Raji (cell line): ENCODE data around the gene RARB.

Source experiments
- POLR2A ChIP-seq: IDR thresholded peaks from 2 replicates; pipeline ENCODE4 v1.6.1; 2011; ENCODE audit warnings: low read depth, low read length, control low read depth; ENCODE audit not compliant: insufficient read depth

The RARB gene

DNA sequence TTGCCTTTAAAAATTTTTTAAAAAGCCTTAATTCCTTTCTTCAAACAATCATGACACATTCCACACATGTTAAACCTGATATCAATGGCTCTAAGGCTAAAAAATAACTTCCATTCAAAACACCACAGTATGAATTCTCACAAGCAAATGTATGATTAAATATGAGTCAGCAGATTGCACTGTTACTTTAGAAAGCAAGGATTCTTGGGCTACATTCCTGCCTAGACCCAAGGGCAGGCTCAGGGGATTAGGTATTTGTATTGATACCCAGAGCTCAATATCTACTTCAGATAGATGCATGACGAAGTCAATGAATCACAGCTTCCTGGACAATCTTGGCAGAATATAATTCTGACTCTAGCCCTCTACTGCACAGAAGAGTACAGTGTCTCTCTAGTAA, 65.7 kb downstream of the RARB start:
- no peak for TF ChIP-seq POLR2A

DNA sequence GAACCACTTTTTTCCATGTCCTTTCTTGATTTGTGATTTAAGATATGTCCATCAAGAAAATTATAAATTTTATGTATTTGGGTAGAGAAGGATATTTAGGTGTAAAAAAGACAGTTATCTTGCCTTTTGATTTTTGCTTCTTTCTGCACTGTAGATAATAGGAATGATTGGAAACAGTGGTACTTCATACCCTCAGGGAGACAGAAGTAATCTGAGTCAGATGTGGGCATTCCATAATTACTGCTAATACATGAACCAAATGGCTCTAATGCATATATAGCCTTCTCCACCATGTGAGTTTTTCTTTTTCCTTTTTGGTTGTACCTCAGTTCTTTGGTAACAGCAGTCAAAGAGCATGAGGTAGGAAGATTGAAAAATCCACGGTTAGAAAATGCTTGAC, 67.2 kb downstream of the RARB start:
- TF ChIP-seq POLR2A: no peak

DNA sequence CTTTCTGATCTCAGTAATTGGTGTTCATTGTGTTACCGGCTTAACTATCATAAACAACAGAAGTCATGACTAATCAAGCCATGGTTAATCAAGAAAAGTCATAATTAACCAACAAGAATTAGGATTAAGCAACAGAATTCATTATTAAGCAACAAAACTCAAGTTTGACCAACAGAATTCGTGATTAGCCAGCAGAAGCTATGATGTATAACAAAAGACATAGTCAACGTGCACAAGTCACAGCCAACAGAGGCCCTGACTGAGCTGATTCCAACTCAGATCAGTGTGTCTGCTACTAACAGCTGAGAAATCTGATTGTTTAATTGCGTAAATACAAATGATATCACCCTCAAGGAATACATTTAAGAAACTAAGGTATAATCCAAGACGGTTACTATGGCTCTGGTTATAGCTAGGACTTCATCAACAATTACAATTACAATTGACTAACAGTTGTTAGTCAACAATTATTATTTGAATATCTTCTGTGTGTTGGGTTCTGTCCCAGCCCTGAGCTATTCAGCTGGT, 67.7 kb downstream of the RARB start:
- no peak for TF ChIP-seq POLR2A

DNA sequence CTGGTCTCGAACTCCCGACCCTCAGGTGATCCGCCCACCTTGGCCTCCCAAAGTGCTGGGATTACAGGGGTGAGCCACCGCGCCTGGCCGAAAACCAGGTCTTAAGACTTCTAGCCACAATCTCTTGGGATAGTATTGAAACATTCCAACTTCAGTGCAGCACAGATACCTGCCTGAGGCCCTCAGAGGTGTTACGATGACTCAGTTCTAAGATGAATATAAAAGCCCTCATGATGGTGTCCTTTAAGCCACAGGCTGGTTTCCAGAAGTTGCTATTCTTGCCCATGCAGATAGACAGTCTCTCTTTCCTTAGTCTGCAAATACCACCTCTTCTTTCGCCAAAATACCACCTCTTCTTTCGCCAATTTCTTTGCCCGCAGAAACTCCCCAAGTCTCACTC, 69.0 kb downstream of the RARB start:
- TF ChIP-seq POLR2A: no peak

DNA sequence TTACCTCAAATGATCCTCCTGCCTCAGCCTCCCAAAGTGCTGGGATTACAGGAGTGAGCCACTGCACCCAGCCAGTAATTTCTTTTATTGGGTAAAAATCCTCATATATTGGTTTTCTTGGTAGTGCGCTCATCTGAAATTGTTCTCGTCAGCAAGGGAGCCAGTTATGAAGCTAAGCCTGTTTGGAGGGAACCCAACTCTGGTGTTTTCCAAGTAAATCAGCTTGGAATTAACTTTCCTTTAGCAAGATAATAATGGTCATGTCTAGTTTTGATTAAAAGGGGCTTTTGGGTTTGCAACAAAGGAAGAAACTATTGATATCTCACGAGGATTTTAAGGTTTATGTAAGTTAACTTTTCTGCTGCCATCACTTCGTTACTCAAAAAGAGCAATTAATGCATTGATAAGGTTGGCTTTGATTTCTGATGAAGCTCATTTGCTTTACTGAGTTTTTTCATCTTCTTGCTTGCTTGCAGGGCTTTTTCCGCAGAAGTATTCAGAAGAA, 72.7 kb downstream of the RARB start:
- TF ChIP-seq POLR2A: no peak

DNA sequence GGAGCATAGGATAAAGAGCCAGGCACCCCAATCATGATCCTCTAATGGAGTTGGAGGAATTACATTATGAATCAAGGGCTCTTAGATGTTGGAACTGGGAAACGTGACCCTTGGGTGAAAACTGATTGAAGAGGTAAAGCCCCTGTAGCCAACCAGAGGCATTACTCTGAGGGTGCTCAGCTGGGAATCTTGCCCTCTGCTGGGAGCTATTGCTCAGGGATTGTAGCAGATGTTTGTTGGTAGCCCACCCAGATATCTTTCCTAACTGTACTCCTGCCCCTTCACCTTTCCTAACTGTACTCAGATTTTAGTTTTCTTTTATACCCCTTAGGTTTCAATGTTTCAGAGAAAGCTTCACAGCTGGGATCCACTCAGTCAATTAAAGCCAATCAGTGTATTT, 74.2 kb downstream of the RARB start:
- no peak for TF ChIP-seq POLR2A

DNA sequence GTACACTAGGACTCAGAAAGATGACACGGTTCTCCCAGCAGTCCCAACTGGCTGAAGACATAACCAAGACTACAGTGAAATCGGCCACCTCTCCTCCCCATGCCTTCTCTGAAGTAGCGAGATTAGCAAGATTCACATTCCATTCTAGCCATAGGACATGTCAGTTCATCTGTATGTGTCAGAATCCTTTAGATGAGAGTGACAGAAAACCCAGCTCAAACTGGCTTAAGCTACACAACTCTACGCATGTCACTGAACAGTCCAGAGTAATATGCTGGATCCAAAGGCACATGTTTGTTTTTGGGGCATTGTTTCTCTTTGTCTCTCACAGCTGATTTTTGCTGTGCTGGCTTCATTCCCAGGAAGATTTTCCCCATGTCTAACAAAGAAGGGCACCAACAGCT, 75.8 kb downstream of the RARB start:
- no peak for TF ChIP-seq POLR2A

DNA sequence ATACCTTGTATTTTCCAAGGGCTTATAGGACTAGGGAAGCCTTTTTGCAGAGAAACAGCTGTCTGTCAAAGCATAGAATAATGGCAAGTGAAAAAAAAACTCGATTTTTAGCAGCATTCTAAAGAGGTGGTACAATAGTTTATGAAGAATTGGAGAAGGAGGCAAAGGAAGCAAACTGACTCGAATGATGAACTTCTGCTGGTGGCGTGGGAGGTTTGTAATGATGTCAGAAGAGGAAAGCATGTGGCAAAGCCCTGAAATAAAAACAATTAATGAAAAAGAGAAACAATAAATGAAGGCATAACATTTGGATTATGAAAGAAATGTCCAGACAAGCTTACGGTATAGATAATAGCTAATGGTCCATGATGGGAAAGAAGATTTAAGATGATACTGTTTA, 77.5 kb downstream of the RARB start:
- TF ChIP-seq POLR2A: no peak

DNA sequence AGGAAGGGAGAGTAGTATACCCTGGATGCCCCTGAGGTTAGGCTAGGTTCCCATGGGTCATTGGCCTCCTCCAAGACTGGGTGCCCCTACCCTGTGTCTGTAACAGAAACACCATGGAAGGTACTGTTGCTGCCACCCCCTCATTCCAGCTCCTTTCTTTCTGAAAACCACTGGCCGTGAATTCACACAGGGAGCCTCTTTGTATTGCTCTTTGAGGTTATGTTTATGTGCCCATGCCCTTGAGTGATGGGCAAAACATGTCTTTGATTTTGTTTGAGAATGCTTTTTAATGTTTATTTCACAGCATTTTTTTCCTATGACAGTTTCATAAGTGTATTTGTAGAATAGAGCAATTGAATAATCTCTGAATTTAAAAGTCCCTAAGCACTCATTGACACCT, 79.7 kb downstream of the RARB start:
- TF ChIP-seq POLR2A: no peak

DNA sequence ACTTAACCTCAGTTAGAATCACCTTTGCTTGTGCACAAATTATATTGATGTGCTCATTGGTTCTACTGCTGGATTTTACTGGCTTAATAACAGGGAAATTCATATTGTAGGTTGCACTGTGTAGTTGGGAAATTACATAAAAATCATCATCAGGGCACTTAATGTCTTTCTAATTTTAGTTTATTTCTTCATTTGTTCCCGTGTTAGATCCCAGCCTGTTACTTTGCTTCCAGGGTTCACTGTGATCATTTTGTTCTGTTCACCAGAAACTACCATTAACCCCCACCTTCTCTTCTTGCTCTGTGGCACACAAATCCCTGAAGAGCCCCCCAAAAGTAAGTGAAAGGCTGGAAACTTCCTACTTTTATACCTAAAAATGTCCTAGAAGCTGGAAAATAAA, 80.4 kb downstream of the RARB start:
- TF ChIP-seq POLR2A: no peak

DNA sequence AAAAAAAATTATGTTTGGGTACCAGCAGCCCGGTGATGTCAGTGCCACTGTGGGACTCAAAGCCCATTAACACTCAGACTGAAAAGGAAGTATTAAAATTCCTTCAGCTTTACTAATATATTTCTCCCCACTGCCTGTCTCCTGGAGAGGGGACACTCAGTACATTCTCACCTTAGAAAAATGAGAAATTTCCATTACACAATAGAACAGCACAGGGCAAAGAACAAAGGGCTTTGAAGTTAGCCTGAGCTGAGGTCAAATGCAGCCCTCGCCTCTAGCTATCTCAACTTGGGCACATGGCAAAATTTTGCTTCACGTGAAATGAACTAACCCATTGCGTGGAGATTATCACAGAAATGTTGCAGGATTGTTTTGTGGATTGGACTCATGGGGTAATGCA, 80.8 kb downstream of the RARB start:
- TF ChIP-seq POLR2A: no peak

DNA sequence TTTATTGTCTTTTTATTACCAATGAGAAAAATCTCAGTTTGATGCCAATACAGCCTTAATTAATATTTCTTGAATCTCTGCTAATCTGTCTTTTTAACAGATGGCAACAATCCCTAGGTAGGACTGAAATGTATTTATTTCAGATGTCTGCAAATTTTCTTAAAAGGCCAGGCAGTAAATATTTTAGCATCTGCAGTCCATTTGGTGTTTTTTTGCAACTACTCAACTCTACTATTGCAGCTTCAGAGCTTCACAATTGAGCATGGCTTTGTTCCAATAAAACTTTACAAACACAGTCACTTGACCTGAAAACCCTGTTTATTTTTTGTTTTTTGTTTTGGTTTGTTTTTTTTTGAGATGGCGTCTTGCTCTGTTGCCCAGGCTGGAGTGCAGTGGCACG, 82.7 kb downstream of the RARB start:
- no peak for TF ChIP-seq POLR2A

DNA sequence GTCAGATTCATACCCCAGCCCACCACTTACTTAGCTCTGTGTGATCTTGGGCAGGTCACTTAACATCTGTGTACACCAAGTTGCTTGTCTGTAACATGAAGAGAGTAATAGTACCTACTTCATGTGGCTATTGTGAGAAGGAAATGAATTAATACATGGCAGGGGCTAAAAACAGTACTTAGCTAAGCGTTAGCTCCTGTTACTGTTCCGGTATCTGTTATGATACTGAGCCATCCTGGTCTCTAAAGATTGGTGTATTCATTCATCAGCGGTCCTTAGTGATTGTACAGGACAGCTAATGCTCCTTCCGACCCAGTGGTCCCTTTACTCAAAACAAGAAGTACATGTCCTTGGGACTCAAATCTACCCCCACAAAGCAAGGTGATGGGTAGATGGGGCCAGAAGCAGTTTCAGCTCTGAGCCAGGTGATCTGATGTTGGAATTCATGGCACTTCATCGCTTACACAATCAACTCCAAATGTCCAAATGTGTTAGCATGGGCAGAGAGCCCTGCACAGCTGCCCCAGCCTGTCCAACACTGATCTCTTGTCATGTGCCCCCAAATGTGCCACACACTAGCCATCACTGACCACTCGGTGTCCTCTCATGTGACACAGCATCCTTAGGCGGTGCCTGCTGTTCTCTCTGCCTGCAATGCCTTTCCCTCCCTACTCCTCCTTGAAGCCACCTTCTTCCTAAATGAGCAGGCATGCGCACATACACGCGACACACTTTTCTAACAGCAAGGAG, 84.1 kb downstream of the RARB start:
- no peak for TF ChIP-seq POLR2A

DNA sequence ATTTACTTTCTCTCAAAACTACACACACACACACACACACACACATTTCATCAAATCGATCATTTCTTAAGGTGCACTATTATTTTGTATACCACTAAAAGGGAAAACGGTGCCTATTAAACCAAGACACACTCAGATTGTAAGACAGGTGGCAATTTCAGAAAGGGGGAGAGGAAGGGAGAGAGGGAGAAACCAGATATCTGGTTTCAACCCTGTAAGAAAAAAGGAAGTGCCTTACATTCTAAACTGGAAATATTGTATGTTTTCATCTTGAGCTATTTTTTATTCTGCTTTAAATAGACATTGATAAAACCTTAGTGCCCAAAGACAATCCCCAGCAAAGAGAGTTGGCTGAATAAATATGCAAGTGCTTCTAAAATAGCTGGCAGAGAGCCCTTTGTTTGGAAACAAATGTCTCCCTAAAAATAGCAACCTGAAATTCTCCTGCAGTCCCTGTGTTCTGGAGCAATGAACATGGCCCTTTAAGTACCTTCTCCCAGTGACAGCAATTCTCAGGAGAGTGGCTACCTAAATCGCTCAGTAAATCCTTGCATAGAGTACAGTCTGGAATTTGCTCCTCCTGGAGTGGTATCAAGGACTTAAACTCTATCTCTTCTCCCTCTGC, 85.7 kb downstream of the RARB start:
- no peak for TF ChIP-seq POLR2A

DNA sequence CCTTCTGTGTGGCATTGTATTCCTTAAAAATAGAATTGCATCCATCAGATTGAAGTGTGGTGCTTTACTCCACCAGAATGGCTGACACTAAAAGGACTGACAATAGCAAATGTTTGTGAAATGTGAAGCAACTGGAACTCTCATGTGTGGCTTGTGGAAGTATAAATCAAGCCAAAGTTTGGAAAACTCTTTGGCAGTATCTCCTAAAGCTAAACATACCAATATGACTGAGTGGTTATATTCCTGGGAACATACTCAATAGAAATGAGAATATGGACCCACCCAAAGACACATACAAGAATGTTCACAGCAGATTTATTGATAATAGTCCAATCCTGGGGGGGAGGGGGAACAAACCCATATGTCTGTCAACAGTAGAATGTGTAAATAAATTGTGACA, 87.1 kb downstream of the RARB start:
- no peak for TF ChIP-seq POLR2A

DNA sequence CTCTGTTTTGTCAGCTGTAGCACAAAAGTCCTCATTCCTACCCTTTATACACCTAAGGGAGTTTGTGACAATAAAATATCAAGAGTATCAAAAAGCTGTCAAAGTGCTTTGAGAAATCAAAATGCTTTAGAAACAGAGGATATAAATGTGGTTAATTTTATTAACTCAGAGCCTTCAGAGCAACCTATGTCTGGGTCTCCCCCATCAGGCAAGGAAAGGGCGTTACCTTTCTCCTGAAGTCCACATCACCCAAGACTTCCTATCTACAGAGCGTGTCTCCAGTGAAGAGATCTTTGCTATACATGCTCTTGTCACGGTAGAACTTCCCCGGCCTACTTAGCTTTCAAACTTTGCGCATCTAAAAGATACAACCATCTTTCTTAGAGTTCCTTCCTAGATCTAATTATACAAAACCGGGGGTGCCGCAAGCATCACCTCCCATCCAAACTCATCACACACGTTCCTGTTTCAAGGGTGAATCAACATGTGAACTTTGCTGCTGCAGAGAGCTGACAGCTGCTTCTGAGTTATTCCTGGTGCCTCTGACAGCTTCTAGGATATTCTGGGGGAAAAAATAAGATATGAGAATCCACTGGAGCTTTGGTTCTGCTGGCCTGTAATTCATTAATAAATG, 93.0 kb downstream of the RARB start:
- TF ChIP-seq POLR2A: no peak

DNA sequence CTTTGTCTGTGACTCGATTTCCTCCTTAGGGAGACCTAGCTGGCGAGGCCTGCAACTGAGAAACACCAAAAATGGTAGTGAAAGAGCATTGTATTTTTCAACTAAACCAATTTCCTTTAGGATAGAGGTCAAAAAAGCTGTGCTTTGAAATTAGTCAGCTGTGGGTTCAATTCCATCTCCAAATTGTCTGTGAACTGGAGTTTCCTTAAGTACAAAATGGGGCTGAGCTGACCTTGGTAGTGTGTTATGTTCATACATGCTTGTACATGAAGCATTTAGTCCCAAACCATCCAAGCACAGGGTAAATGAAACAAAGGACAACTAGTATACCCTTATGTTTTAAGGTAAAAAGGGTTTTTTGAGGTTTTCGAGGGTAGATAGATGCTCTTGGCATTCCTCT, 99.3 kb downstream of the RARB start:
- TF ChIP-seq POLR2A: no peak

DNA sequence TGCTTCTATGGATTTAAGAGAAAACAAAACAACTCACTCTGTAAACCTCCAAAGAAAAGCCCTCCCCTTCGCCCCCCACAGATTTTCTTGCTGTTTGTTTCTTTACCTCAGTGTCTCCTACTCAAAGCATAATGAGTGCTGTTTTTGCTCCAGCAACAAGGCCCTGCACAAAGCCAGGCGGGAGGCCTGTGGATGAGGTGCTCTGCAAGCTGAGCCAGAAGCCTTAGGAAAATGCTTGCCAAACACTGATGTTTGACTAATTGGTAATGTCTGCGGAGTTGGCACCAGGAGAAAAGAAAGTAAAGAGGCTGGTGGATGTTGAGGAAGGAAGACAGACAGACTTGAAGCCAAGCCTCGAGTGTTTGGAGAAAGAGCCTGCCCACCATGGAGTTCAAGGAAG, 99.7 kb downstream of the RARB start:
- TF ChIP-seq POLR2A: no peak
